WTC11 (cell line): ENCODE measurements around the gene PRKAG2. TPM values are rescaled to one million over a fixed set of nuclear protein-coding genes. Genes with fewer than 3 reads are reported as not detected.

ENCODE experiments used
- ATAC-seq: fragments of 200-7000 bp; cut with Tn5 transposase; 2 replicates; pipeline ENCODE4 v1.10.0; 2021; ENCODE audit warnings: mild to moderate bottlenecking, moderate library complexity
- CTCF ChIA-PET: fragments of 300-600 bp; sonication (Branson Sonifier 250); formaldehyde crosslinking; loops from one replicate; lab custom pipeline; 2021; ENCODE audit warnings: antibody characterized with exemption; lab: Charles Lee
- POLR2A ChIA-PET: fragments of 350-600 bp; sonication (Branson Sonifier 250); formaldehyde crosslinking; loops from one replicate; lab custom pipeline; 2021; ENCODE audit warnings: antibody characterized with exemption; lab: Charles Lee
- DNase-seq: peaks from one replicate; pipeline ENCODE4 v3.0.0; 2021; ENCODE audit warnings: low spot score
- H3K27ac Mint-ChIP-seq: 2 replicates; pipeline ENCODE4 v1.8.0; 2021; ENCODE audit warnings: mixed read lengths
- H3K27me3 Mint-ChIP-seq: 2 replicates; pipeline ENCODE4 v1.8.0; 2021; ENCODE audit warnings: low read depth, mild to moderate bottlenecking, moderate library complexity, mixed read lengths
- H3K36me3 Mint-ChIP-seq: 2 replicates; pipeline ENCODE4 v1.8.0; 2021; ENCODE audit warnings: mixed read lengths
- H3K4me1 Mint-ChIP-seq: 2 replicates; pipeline ENCODE4 v1.8.0; 2022; ENCODE audit warnings: mixed read lengths
- H3K4me3 Mint-ChIP-seq: 2 replicates; pipeline ENCODE4 v1.8.0; 2021; ENCODE audit warnings: mild to moderate bottlenecking, moderate library complexity, mixed read lengths
- H3K9me3 Mint-ChIP-seq: 2 replicates; pipeline ENCODE4 v1.8.0; 2021; ENCODE audit warnings: mixed read lengths
- ATF1 ChIP-seq: sonication (generic); formaldehyde crosslinking; IDR thresholded peaks from 2 replicates; pipeline ENCODE4 v1.8.1; 2023; ENCODE audit warnings: mild to moderate bottlenecking, moderate library complexity, missing genetic modification reagents
- ATF3 ChIP-seq: sonication (generic); formaldehyde crosslinking; conservative IDR thresholded peaks from 2 replicates; pipeline ENCODE4 v1.8.1; 2022; ENCODE audit warnings: mild to moderate bottlenecking, missing genetic modification reagents
- CREB1 ChIP-seq: sonication (generic); formaldehyde crosslinking; IDR thresholded peaks from 2 replicates; pipeline ENCODE4 v1.8.0; 2023; ENCODE audit warnings: mild to moderate bottlenecking, missing genetic modification reagents
- CTCF ChIP-seq: fragments of 200-600 bp; IDR thresholded peaks from 2 replicates; pipeline ENCODE4 v1.8.0; 2022; ENCODE audit warnings: antibody characterized with exemption
- E2F1 ChIP-seq: sonication (generic); formaldehyde crosslinking; IDR thresholded peaks from 2 replicates; pipeline ENCODE4 v1.8.0; 2022; ENCODE audit warnings: mild to moderate bottlenecking, missing genetic modification reagents
- IRF1 ChIP-seq: sonication (generic); formaldehyde crosslinking; IDR thresholded peaks from 2 replicates; pipeline ENCODE4 v1.8.0; 2023; ENCODE audit warnings: missing genetic modification reagents
- IRF2 ChIP-seq: sonication (generic); formaldehyde crosslinking; IDR thresholded peaks from 2 replicates; pipeline ENCODE4 v1.8.0; 2022; ENCODE audit warnings: low read depth, missing genetic modification reagents, borderline replicate concordance
- MYBL2 ChIP-seq: sonication (generic); formaldehyde crosslinking; IDR thresholded peaks from 2 replicates; pipeline ENCODE4 v1.8.1; 2023; ENCODE audit warnings: mild to moderate bottlenecking, moderate library complexity, missing genetic modification reagents
- PRDM15 ChIP-seq: sonication (generic); formaldehyde crosslinking; IDR thresholded peaks from 2 replicates; pipeline ENCODE4 v1.8.0; 2022; ENCODE audit warnings: missing genetic modification reagents
- PRRX2 ChIP-seq: fragments of 250-450 bp; sonication (Bioruptor Pico); IDR thresholded peaks from 2 replicates; pipeline ENCODE4 v1.8.0; 2021; ENCODE audit warnings: mild to moderate bottlenecking
- RORB ChIP-seq: fragments of 250-450 bp; sonication (Bioruptor Pico); IDR thresholded peaks from 2 replicates; pipeline ENCODE4 v1.9.0; 2021; ENCODE audit warnings: mild to moderate bottlenecking
- ZBTB21 ChIP-seq: sonication (generic); formaldehyde crosslinking; IDR thresholded peaks from 2 replicates; pipeline ENCODE4 v1.8.1; 2023; ENCODE audit warnings: mild to moderate bottlenecking, missing genetic modification reagents, borderline replicate concordance
- ZNF138 ChIP-seq: sonication (generic); formaldehyde crosslinking; conservative IDR thresholded peaks from 2 replicates; pipeline ENCODE4 v1.8.1; 2022; ENCODE audit warnings: mild to moderate bottlenecking, moderate library complexity, missing genetic modification reagents
- ZNF232 ChIP-seq: sonication (generic); formaldehyde crosslinking; IDR thresholded peaks from 2 replicates; pipeline ENCODE4 v1.8.0; 2022; ENCODE audit warnings: mild to moderate bottlenecking, missing genetic modification reagents
- total RNA-seq: library from RNA; stranded (reverse); gene quantifications from 3 replicates; pipeline ENCODE4 v1.2.3, GENCODE V29; 2021

The PRKAG2 gene
- total RNA-seq, 1 experiment from 2014 or later, result 20.3 TPM

- TF ChIP-seq ZNF232 (CRISPR knock-in tag), result no peak
- no peak for TF ChIP-seq IRF1 (CRISPR knock-in tag)
- no peak for TF ChIP-seq ATF3 (CRISPR knock-in tag)
- TF ChIP-seq ZNF138, result no peak
These were observed 287.9 kb downstream of the PRKAG2 start (continued) for GRCh38 chr7:151588982-151589381.

GRCh38 chr7:151586531-151587260 lies 290.2 kb downstream of the PRKAG2 start:
- POLR2A ChIA-PET, result no interaction called here
- DNase-seq (no peak), ATAC-seq (no peak)
- H3K27me3 Mint-ChIP-seq, result no peaks in the 10 kb centered on the region; the same call in 1 of the 2 replicates
- H3K4me1 Mint-ChIP-seq, result no peaks in the 10 kb centered on the region
- H3K9me3 Mint-ChIP-seq, result no peaks in the 10 kb centered on the region
- no peaks in the 10 kb centered on the region for H3K36me3 Mint-ChIP-seq
- CTCF ChIA-PET, result no interaction called here
- no peak overlapping the region for H3K4me3 Mint-ChIP-seq
- TF ChIP-seq IRF1 (CRISPR knock-in tag) (no peak), CREB1 (CRISPR knock-in tag) (no peak), PRRX2 (CRISPR knock-in tag) (no peak), MYBL2 (CRISPR knock-in tag) (no peak), ZBTB21 (no peak), PRDM15 (CRISPR knock-in tag) (no peak), ATF1 (CRISPR knock-in tag) (no peak), E2F1 (CRISPR knock-in tag) (no peak), RORB (no peak), IRF2 (CRISPR knock-in tag) (no peak), CTCF (no peak)
- 0 out of 2 replicates have a peak overlapping the region, but pooled peaks have one; percentile 32 for H3K27ac Mint-ChIP-seq
